ENCODE measurements around the gene PIK3R2.
A peak's percentile ranks its signal among the peaks of the same experiment; 100 is the strongest.
"Not testable (repeated sequence)": the region's sequence is repeated elsewhere in the genome, so short reads cannot be mapped to it uniquely, and the experiment has no call there.

The PIK3R2 gene

DNA sequence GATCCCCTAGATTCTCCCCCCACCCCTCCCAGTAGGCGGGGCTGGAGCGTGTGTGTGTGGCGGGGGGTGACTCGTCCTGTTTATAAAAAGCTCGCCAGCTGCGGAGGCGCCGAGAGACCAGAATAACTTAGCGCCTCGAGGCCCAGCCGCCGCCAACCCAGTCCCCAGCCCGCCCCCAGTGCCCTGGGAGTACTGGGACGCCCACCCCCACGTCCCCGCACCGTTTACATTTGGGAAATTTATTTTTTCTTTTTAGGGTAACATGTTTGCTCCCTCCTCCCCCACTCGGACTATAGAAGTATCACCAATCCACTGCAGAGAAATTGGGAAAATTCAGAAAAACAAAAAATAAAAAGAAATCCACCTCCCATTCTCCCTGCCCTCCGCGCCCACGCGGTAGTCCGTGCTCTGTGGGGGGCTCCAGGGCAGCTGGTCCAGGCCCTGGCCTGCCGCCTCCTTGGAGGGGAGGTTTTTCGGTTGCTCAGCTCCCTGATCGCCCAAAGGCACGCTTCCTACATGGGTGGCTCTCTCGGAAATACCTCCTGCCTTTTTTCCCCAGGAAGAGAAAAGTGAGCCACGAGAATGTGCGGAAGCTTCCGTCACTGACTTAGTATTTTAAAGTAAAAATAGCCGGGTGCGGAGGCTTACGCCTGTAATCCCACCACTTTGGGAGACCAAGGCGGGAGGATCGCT lies 52.4 kb downstream of the PIK3R2 start:
- peak in 1 of 2 experiments; percentile 28 for DNase-seq

GRCh38 chr19:18206018-18206417 lies 53.1 kb downstream of the PIK3R2 start:
- no peak for DNase-seq

DNA sequence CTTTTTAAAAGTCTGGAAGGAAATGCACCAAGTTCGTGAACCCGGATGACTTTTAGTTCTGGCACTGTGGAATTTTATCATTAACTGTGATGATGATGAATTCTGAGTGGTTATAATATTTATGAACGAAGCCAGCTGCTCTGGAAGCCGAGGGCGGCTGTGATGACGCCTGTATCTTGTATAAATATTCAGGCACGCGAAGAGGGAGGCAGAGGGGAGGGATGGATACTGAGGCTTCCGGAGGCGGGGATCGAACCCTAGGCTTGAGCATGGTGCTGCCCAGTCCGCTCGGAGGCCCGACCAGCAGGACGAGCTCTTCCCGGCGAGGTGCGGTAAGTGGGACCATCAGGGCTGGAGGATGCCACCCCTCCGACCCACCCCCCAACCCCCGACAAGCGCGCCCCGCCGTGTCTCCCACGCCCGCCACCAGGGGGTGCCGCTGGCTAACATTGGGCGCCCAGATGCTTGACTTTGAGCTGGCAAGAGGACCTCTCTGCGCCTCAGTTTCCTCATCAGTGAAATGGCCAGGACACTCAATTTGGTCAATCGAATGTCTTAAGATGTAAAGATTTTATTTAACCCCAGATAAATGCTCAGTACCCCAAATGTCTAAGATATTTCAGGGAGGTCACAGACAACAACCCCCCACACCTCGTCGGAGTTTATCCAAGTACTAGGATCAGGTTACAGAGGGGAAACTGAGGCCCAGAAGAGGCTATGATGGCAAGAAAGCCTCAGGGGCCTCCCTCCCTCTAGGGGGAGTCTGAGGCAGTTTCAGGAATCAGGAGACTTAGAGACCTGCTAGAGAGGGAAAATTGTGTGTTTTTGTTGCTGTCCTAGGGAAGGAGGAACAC lies 55.4 kb downstream of the PIK3R2 start:
- DNase-seq: peak in 1 of 2 experiments; percentile 30

GRCh38 chr19:18209912-18210311 lies 56.9 kb downstream of the PIK3R2 start:
- not testable (repeated sequence) for DNase-seq

- no peak for DNase-seq
Measured at GRCh38 chr19:18211683-18212082, 58.7 kb downstream of the PIK3R2 start.

GRCh38 chr19:18214779-18215433 lies 61.9 kb downstream of the PIK3R2 start:
- DNase-seq: no peak

- no peak for DNase-seq
Measured at GRCh38 chr19:18216789-18217188, 63.8 kb downstream of the PIK3R2 start.

DNA sequence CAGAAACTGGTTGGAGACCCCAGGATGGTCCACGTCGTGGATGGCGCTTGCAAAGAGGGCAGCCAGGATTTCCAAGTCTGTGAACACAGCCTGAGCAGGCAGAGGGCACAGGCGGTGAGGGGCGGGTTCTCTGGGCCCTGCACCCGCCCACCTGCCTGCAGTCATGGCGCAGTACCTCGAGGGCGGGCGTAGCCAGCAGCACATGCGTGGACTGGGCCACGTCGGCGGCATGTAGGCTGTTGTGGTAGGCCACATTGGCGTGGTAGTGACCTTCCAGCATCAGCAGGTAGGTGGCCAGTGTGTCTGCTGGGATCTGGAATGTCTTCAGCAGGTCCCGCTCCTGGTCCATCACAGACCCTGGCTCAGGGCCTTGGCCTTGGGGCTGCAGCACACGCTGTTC lies 65.2 kb downstream of the PIK3R2 start:
- DNase-seq: no peak

DNA sequence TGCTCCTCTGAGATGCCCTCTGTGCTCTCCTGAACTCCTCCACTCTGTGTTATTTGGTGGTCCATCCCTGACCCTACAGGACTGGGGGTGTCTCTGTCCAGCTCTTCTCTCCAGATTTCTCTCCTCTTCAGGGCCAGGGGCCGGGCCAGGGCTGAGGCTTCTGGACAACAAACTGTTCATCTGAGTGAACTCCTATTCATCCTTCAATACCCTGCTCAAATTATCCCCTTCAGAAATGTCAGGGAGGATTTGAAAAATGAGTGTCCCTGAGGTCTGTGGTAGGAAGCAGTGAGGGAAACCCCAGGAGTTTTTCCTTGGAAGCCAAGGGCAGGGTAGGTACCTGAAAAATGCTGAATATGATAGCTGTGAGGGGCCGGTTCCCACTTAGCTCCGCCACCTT lies 65.6 kb downstream of the PIK3R2 start:
- no peak for DNase-seq
